Esophagus (tissue), 2 donors: ENCODE measurements around the gene PTPRH. TPM values are rescaled to one million over a fixed set of nuclear protein-coding genes. Genes with fewer than 3 reads are reported as not detected.

ENCODE experiments used
- H3K27ac ChIP-seq, 2 donors: one replicate each; pipeline ENCODE4 v1.5.1; 2013; ENCODE audit warnings: low read depth in 2 of 2, mild to moderate bottlenecking in 2 of 2, inconsistent platforms in 1 of 2, low read length in 1 of 2, moderate library complexity in 1 of 2
- H3K27me3 ChIP-seq, 2 donors: one replicate each; pipeline ENCODE4 v1.6.1; 2013; ENCODE audit warnings: low read length in 2 of 2, control low read depth in 1 of 2, mild to moderate bottlenecking in 1 of 2; ENCODE audit not compliant: insufficient read depth in 2 of 2, control insufficient read depth in 1 of 2
- H3K36me3 ChIP-seq, 2 donors: one replicate each; pipeline ENCODE4 v1.6.1; 2013; ENCODE audit warnings: low read length in 1 of 2; ENCODE audit not compliant: control insufficient read depth in 2 of 2, insufficient read depth in 2 of 2
- H3K4me1 ChIP-seq, 2 donors: one replicate each; pipeline ENCODE4 v1.6.1; 2013; ENCODE audit warnings: low read length in 1 of 2; ENCODE audit not compliant: control insufficient read depth in 2 of 2, insufficient read depth in 2 of 2
- H3K4me3 ChIP-seq, 2 donors: one replicate each; pipeline ENCODE4 v1.5.1; 2013; ENCODE audit warnings: low read length in 2 of 2, mild to moderate bottlenecking in 2 of 2, low read depth in 1 of 2, moderate library complexity in 1 of 2
- H3K9me3 ChIP-seq, 2 donors: one replicate each; pipeline ENCODE4 v1.6.1; 2013; ENCODE audit warnings: mild to moderate bottlenecking in 2 of 2, low read depth in 1 of 2, low read length in 1 of 2, moderate library complexity in 1 of 2; ENCODE audit not compliant: control insufficient read depth in 2 of 2, insufficient read depth in 1 of 2
- WGBS, 2 donors: extraction: QIAGEN DNeasy Blood & Tissue Kit; methylation state at CpG; one replicate each; pipeline ENCODE4 v1.1.7; 2013; 5-methylcytosine and 5-hydroxymethylcytosine counted together
- polyA plus RNA-seq, 2 donors: library from polyadenylated mRNA; stranded (reverse); fragments of 200-250 nt; gene quantifications; one replicate each; pipeline ENCODE4 v1.2.3, GENCODE V29; 2013
- donor health status: healthy with polysubstance abuse.
- donor health status: Bipolar disorder and iron deficiency.

Gene PTPRH, protein sequence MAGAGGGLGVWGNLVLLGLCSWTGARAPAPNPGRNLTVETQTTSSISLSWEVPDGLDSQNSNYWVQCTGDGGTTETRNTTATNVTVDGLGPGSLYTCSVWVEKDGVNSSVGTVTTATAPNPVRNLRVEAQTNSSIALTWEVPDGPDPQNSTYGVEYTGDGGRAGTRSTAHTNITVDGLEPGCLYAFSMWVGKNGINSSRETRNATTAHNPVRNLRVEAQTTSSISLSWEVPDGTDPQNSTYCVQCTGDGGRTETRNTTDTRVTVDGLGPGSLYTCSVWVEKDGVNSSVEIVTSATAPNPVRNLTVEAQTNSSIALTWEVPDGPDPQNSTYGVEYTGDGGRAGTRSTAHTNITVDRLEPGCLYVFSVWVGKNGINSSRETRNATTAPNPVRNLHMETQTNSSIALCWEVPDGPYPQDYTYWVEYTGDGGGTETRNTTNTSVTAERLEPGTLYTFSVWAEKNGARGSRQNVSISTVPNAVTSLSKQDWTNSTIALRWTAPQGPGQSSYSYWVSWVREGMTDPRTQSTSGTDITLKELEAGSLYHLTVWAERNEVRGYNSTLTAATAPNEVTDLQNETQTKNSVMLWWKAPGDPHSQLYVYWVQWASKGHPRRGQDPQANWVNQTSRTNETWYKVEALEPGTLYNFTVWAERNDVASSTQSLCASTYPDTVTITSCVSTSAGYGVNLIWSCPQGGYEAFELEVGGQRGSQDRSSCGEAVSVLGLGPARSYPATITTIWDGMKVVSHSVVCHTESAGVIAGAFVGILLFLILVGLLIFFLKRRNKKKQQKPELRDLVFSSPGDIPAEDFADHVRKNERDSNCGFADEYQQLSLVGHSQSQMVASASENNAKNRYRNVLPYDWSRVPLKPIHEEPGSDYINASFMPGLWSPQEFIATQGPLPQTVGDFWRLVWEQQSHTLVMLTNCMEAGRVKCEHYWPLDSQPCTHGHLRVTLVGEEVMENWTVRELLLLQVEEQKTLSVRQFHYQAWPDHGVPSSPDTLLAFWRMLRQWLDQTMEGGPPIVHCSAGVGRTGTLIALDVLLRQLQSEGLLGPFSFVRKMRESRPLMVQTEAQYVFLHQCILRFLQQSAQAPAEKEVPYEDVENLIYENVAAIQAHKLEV
- polyA plus RNA-seq = under 1 TPM; 0.10 to 0.19 TPM

- no peak within 1 kb of the TSS for H3K4me3 ChIP-seq
- WGBS, 2 donors = 47 to 58% methylated on average over 17 of the region's 18 CpGs
- H3K27ac ChIP-seq = peak within 1 kb of the TSS in 1 of 2 donors; percentile 61
Measured at GRCh38 chr19:55208880-55209692, at the start of gene PTPRH. TSS of gene PTPRH (minus strand) at chr19:55209501. CDS start at chr19:55209433, 68 bp downstream.

DNA sequence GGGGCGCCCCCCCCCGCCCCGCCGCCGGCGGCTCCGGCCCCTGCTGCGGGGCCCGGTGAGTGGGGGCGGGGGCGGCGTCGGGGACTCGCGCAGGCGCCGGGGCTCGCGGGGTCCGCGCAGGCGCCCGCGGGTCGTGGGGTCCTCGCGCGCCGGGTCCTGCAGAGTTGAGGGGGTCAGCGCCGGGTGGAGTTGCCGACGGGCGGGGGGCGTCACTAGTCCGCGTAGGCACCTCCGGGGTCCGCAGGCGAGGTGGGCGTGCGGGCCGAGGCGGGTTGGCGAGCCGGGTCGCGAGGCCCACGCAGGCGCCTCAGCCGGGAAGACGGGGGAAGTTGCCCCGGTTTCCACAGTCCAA is 49.2 kb upstream of the PTPRH start:
- Histone ChIP-seq H3K27me3 (no peaks in the 10 kb centered on the region), H3K9me3 (no peaks in the 10 kb centered on the region), H3K4me1 (peaks cover 19 to 21% of the 10 kb centered on the region in 2 donors), H3K4me3 (peak overlapping the region; percentile 90 to 97), H3K36me3 (peaks cover 0 to 11% of the 10 kb centered on the region in 2 donors), H3K27ac (peak overlapping the region; percentile 95 to 97)
- WGBS, 2 donors = 0% methylated on average over 9 to 53 of the region's 53 CpGs

More at GRCh38 chr19:55208880-55209692, at the start of gene PTPRH:
- Histone ChIP-seq H3K36me3 (no peaks in the 10 kb centered on the region), H3K27me3 (no peaks in the 10 kb centered on the region), H3K4me1 (peaks cover 3 to 13% of the 10 kb centered on the region in 2 donors), H3K9me3 (peaks cover 2 to 3% of the 10 kb centered on the region in 2 donors)

DNA sequence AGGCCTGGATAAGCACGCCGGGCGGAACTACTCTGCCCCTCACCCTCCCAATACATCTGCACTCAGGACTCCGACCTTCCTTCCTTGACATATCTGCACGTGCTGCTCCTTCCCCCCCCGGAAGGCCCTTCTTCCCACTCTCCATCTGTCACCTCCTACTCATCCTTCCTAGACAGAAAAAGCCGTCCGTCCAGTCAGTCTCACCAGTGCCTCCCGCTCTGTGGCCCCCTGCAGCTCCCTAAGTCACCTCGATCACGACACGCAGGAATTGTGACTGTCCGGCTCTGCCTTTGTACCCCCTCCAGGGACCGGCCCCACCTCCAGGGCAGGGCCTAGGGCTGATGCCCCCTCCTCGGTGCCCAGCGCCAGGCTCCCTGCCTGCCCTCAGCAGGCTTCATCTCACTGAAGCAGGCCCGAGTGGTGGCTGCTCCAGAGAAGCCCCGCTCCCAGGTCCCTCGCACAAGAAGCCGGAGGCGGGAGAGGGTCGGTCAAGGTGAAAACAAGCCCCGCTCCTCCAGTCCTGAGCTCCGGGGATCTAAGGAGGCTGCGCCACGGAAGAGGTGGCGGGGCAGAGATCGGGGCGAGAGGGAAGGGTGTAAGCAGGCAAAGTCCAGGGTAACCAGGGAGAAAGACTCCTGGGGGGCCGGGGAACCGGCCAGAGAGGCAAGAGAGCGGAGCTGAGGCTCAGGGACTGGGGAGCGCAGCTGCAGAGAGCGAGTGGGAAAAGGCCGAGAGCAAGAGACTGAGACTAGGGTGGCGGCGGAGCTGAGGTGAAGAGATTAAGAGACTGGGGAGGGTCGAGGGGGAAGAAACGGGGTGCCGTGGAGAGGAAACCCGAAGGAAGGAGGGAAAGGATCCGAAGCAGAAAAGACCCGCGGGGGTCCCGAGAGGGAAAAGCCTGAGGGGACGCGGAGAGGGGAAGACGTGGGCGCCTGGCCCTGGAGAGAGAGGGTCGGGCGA is 48.4 kb upstream of the PTPRH start:
- Histone ChIP-seq H3K4me1 (peaks cover 19 to 21% of the 10 kb centered on the region in 2 donors), H3K27ac (peak overlapping the region; percentile 95 to 97), H3K9me3 (no peaks in the 10 kb centered on the region), H3K36me3 (peaks cover 0 to 11% of the 10 kb centered on the region in 2 donors), H3K4me3 (peak overlapping the region; percentile 90 to 97), H3K27me3 (no peaks in the 10 kb centered on the region)
- WGBS, 2 donors = 2 to 3% methylated on average over 47 to 51 of the region's 51 CpGs

DNA sequence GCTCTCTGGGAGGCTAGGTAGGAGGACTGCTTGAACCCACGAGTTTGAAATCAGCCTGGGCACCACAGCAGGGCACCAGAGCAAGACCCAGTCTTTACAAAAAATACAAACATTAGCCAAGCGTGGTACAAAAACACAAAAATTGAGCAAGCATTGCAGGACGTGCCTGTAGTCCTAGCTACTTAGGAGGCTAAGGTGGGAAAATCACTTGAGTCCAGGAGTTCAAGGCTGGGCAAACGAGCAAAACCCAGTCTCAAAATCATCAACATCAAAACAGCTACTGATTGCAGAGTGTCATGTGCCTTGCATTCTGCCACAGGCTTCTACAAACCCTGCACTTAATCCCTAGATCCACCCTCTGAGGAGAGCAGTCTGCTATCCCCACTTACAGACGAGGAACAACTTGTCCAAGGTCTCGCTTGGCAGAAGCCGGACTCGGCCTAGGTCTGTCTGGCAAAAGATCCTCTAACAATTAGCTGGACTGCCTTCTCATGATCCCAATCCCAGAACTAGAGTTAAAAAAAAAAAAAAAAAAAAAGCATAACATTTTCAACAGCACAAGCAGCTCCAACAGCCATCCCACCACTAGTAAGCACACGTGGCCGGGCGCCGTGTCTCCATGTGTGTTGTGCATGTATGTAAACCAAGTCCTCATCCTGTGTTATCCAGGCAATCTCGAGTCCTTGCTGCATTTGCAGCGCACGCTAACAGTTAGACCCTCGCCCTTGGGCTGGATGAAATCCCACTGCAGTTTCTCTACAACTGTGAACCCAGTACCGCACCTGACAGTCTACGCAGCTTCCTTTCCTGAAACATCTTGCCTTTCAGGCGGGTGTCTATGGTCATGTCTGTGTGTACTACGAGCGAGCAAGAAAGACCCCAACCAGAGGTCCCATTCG is 47.5 kb upstream of the PTPRH start:
- H3K4me1 ChIP-seq = peaks cover 20 to 21% of the 10 kb centered on the region in 2 donors
- H3K27ac ChIP-seq = peak overlapping the region in 1 of 2 donors; percentile 97
- 33 to 35% methylated on average over 22 of the region's 22 CpGs for WGBS, 2 donors
- no peaks in the 10 kb centered on the region for H3K27me3 ChIP-seq
- H3K9me3 ChIP-seq = no peaks in the 10 kb centered on the region
- peaks cover 0 to 5% of the 10 kb centered on the region in 2 donors for H3K36me3 ChIP-seq
- peak overlapping the region; percentile 90 to 97 for H3K4me3 ChIP-seq

DNA sequence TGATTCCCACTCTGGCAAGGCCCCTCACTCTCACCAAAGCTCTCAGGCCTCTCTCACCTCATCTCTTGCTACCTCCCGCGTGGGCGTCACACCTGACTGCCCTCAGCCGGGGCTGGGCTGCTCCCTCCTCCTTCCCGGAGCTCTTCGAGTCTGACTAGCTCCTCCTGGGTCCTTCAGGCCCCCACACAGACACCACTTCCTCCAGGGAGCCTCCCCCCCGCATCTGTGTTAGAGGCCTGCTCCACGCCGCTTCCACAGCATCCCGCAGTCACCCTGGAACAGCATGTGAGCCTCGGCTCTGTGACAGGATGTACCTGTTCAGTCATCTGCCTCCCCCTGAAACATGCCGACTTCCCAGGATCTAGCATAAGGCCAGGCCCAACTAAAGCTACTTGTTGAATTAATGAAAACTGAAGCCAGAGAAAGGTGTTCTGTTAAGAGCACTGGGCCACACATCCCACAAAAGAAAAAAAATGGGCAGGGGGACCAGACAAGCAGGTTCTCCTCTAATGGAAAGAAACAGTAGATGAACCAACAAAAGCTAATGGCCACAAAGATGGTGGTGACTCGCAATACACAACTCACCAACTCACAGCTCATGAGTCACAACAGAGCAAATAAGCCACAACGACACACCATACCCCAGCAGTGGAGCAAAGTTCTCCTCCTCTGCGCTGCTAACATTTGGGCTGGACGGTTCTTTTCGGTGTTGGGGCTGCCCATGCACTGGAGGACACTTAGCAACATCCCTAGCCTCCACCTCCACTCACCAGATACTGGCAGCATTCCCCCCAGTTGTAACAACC is 46.5 kb upstream of the PTPRH start:
- Histone ChIP-seq H3K4me3 (peak overlapping the region; percentile 11 to 27), H3K36me3 (peaks cover 0 to 8% of the 10 kb centered on the region in 2 donors), H3K4me1 (peaks cover 21 to 29% of the 10 kb centered on the region in 2 donors), H3K27me3 (no peaks in the 10 kb centered on the region), H3K27ac (peak overlapping the region; percentile 17 to 66), H3K9me3 (no peaks in the 10 kb centered on the region)
- WGBS, 2 donors = 44 to 48% methylated on average over 17 of the region's 17 CpGs

GRCh38 chr19:55254625-55254977 is 45.3 kb upstream of the PTPRH start:
- WGBS, 2 donors = 50 to 60% methylated on average over 6 of the region's 6 CpGs
- Histone ChIP-seq H3K4me3 (peak overlapping the region; percentile 18 to 27), H3K27me3 (no peaks in the 10 kb centered on the region), H3K4me1 (peaks cover 24 to 35% of the 10 kb centered on the region in 2 donors), H3K27ac (peak overlapping the region; percentile 57 to 62), H3K9me3 (no peaks in the 10 kb centered on the region), H3K36me3 (peaks cover 0 to 12% of the 10 kb centered on the region in 2 donors)

DNA sequence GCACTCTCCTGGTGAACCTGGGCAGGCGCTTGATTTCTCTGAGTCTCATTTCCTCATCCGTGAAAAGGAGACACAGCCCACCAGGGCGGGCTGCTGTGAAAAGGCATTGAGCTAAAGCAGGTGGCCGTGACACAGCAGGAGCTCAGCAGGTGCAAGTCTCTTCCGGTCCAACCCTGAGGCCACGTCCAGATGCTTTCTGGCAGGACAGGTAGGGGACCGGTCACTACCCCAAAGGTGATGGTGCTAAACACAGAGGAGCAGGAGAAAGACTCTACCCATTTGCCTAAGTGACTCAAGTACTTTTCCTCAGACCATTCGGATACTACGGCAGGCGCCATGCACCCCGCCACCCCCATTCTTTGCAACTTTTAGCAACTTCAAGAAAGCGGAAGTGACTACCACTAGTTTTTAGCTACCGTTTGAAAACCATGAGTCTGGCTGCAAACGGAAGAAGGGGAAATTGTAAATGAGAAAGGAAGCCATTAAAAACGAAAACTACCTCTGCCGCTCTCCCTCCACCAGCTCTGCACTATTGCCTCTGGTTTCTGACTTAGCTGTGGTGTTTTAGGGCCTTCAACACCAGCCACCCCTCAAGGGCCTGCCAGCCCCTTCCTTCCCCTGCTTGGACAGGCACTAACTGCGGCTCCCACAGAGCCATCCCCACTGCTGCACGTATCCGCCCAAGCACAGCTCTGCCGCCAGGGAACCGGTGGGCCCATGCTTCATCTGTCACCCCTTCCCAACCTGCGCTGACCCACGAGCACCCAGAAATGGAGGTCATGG is 44.7 kb upstream of the PTPRH start:
- H3K27ac ChIP-seq = peak overlapping the region; percentile 57 to 62
- H3K4me3 ChIP-seq = peak overlapping the region; percentile 18 to 27
- H3K9me3 ChIP-seq = no peaks in the 10 kb centered on the region
- no peaks in the 10 kb centered on the region for H3K27me3 ChIP-seq
- peaks cover 0 to 12% of the 10 kb centered on the region in 2 donors for H3K36me3 ChIP-seq
- 63 to 65% methylated on average over 23 of the region's 23 CpGs for WGBS, 2 donors
- H3K4me1 ChIP-seq = peaks cover 24 to 37% of the 10 kb centered on the region in 2 donors
